Osteocyte (in vitro differentiated cells): ENCODE measurements around the gene BAHCC1. TPM values are rescaled to one million over a fixed set of nuclear protein-coding genes. Genes with fewer than 3 reads are reported as not detected.

Experiments used
- DNase-seq: peaks from one replicate; pipeline ENCODE4 v3.0.0; 2021; ENCODE audit warnings: mixed read lengths; ENCODE audit not compliant: unreplicated experiment; ENCODE audit errors: extremely low spot score
- H3K27ac Mint-ChIP-seq: one replicate; pipeline ENCODE4 v1.8.0; 2021; ENCODE audit warnings: mild to moderate bottlenecking, mixed read lengths; ENCODE audit not compliant: unreplicated experiment
- H3K27me3 Mint-ChIP-seq: one replicate; pipeline ENCODE4 v1.8.0; 2021; ENCODE audit warnings: mixed read lengths; ENCODE audit not compliant: unreplicated experiment
- H3K36me3 Mint-ChIP-seq: one replicate; pipeline ENCODE4 v1.8.0; 2021; ENCODE audit warnings: mixed read lengths; ENCODE audit not compliant: unreplicated experiment
- H3K4me1 Mint-ChIP-seq: one replicate; pipeline ENCODE4 v1.8.0; 2021; ENCODE audit warnings: mixed read lengths; ENCODE audit not compliant: unreplicated experiment
- H3K4me3 Mint-ChIP-seq: one replicate; pipeline ENCODE4 v1.8.0; 2021; ENCODE audit warnings: mild to moderate bottlenecking, moderate library complexity, mixed read lengths; ENCODE audit not compliant: unreplicated experiment
- H3K9me3 Mint-ChIP-seq: one replicate; pipeline ENCODE4 v1.8.0; 2021; ENCODE audit warnings: mixed read lengths; ENCODE audit not compliant: unreplicated experiment
- CTCF ChIP-seq: fragments of 200-600 bp; sonication (generic); IDR thresholded peaks from 2 replicates; pipeline ENCODE4 v1.5.0; 2021; ENCODE audit warnings: antibody characterized with exemption, mild to moderate bottlenecking, moderate library complexity
- total RNA-seq: library from RNA; stranded (reverse); gene quantifications from 2 replicates; pipeline ENCODE4 v1.2.1, GENCODE V29; 2021

The BAHCC1 gene
- total RNA-seq, 1 donor from 2014 or later: 55.7 TPM

DNA sequence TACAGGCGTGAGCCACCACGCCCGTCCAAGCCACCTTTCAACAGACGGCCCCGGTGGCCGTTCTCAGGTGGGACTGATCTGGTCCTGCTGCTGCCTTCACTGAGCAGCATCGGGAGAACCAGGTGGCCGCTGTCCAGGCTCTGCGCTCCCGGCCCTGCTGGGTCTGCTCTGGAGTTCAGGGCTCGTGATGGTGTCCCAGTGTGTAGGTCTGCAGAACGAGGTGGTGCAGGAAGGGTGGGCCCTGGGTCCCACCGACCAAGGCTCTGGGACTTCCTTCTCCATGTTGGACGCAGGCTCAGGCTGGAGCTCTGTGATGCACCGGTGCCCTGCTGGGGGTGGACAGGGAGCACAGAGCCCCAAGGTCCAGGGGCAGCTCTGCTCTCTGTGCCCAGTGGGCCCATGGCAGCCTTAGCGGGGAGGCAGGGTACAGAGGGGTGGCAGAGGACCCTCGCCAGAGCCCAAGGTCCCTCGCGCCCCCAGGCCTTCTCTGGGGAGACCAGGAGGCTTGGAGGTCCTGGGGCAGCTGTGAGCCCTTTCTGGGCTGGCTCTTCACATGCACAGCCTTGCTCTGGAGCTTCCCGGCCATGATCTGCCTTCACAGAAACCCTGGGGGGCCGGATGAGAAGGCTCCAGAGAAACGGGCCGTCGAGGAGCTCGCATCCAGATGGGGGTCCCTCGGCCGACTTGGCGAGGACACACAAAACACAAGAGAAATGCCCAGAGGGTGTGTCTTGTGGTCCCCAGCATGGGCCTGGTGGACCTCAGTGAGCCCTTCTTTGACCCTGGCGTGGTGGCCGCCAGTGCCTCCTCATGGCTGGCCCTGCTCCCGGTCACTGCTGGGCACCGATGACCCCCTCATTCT is 26.9 kb upstream of the BAHCC1 start:
- H3K27ac Mint-ChIP-seq: no peak overlapping the region
- no peaks in the 10 kb centered on the region for H3K9me3 Mint-ChIP-seq
- TF ChIP-seq CTCF: no peak
- no peak overlapping the region for H3K4me3 Mint-ChIP-seq
- peaks cover 5% of the 10 kb centered on the region for H3K4me1 Mint-ChIP-seq
- peaks cover 2% of the 10 kb centered on the region for H3K27me3 Mint-ChIP-seq
- DNase-seq: no peak
- H3K36me3 Mint-ChIP-seq: no peaks in the 10 kb centered on the region

DNA sequence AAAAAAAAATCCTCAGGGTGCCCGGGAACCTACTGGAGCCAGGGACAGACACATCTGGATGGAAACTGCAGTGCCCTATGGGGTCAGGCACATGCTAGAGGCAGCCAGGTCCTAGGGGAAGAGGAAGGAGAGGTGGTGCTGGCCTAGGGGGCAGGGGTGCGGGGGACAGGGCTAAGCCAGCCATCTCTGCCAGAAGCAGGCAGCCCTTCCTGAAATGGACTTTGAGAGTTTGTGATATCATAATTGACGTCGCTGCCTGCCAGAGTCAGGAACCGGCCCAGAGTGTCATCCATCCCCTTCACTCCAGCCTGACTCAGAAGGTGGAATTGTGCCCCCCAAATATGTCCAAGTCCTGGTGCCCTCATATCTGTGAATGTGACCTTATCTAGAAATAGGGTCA is 25.0 kb upstream of the BAHCC1 start:
- Mint-ChIP-seq H3K27ac (no peak overlapping the region), H3K27me3 (no peaks in the 10 kb centered on the region), H3K36me3 (no peaks in the 10 kb centered on the region), H3K4me1 (peaks cover 5% of the 10 kb centered on the region), H3K9me3 (no peaks in the 10 kb centered on the region), H3K4me3 (no peak overlapping the region)
- no peak for TF ChIP-seq CTCF
- no peak for DNase-seq

DNA sequence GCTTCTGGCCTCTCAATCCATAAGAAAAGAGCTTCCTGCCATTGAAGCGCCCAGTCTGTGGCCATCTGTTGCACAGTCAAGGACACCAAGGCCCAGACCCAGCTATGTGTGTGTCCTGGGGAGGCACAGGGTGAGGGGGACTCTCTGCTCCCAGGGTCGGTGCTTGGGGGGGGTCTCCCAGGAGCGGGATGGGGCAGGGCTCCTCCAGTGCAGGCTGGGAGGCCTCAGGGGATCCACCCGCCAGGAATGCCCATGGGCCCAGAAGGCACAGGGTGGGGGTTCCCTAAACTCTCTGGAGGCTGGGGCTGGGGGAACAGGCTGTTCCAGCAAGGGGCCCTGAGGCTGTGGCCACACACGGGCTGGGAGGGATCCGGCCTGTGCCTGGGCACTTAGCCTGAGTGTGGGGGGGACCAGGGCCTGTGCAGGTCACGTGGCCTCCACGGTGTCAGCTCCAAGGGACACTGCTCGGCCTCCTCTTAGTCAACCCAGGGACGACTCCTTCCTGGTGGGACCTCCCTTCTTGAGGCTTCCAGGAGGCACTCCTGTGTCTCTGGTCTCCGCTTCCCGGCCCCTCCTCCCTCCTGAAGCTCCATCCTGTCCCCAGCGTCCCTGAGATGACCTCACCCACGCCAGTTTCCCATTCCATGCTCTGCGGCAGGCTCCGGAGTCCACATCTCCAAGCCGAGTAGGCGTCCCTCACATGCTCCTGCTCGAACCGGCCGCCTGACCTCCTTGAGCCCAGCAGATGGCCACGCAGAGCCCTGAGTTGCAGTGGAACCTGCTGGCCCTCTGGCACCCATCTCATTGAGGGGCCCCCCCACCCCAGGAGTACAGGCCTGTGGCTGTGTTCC is 23.1 kb upstream of the BAHCC1 start:
- H3K36me3 Mint-ChIP-seq: no peaks in the 10 kb centered on the region
- H3K4me3 Mint-ChIP-seq: no peak overlapping the region
- no peaks in the 10 kb centered on the region for H3K9me3 Mint-ChIP-seq
- no peaks in the 10 kb centered on the region for H3K27me3 Mint-ChIP-seq
- no peak overlapping the region for H3K27ac Mint-ChIP-seq
- TF ChIP-seq CTCF: peak; percentile 55
- DNase-seq: no peak
- H3K4me1 Mint-ChIP-seq: peaks cover 5% of the 10 kb centered on the region

- no peak for DNase-seq
- Mint-ChIP-seq H3K36me3 (no peaks in the 10 kb centered on the region), H3K9me3 (no peaks in the 10 kb centered on the region), H3K27me3 (no peaks in the 10 kb centered on the region), H3K27ac (no peak overlapping the region), H3K4me3 (no peak overlapping the region), H3K4me1 (peaks cover 5% of the 10 kb centered on the region)
- TF ChIP-seq CTCF: no peak
These were observed 21.6 kb upstream of the BAHCC1 start for GRCh38 chr17:81373536-81374160.
